ENCODE data around the gene SPDL1. TPM values are rescaled to one million over a fixed set of nuclear protein-coding genes. Genes with fewer than 3 reads are reported as not detected.

SPDL1 gene
- total RNA-seq, 1 donor, result 10.9 TPM

DNA sequence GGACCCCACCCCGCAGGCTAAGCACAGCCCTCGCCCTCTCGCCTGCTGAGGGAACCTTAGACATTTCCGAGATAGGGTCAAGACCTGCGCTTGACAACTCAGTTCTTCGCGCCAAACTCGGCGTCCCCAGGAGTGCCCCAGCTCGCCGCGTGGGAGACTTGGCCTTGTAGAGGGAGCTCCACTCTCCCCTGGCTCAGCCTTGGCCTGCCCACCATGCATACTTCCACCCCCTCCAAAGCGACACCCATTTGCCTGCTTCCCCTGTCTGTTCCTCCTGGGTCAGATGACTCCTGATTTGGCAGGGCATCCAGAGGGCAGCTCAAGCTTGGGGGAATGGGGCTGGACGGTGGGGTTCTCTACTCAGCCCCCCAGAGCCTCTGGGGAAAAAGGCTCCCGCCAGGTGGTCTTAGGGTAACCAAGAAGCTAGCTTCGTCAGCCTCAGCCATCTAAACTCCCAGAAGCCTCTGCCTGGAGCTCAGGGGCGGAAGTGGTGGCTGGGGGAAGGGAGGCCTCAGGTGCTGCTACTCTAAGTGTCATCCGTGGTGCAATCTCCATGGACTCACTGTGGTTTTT, 54.1 kb downstream of the SPDL1 start:
- H3K36me3 ChIP-seq (ENCODE audit: insufficient read depth, low read length), result no peaks in the 10 kb centered on the region
- peak overlapping the region; percentile 77 for H3K4me2 ChIP-seq (ENCODE audit: insufficient read depth, low read length)
- no peak overlapping the region for H3K27ac ChIP-seq (ENCODE audit: low read depth, low read length)
- peak overlapping the region; percentile 78 for H2AFZ ChIP-seq (ENCODE audit: low read length)
- H3K4me3 ChIP-seq (ENCODE audit: insufficient read depth, low read length), result peak overlapping the region; percentile 69
- TF ChIP-seq, protein P1, sequence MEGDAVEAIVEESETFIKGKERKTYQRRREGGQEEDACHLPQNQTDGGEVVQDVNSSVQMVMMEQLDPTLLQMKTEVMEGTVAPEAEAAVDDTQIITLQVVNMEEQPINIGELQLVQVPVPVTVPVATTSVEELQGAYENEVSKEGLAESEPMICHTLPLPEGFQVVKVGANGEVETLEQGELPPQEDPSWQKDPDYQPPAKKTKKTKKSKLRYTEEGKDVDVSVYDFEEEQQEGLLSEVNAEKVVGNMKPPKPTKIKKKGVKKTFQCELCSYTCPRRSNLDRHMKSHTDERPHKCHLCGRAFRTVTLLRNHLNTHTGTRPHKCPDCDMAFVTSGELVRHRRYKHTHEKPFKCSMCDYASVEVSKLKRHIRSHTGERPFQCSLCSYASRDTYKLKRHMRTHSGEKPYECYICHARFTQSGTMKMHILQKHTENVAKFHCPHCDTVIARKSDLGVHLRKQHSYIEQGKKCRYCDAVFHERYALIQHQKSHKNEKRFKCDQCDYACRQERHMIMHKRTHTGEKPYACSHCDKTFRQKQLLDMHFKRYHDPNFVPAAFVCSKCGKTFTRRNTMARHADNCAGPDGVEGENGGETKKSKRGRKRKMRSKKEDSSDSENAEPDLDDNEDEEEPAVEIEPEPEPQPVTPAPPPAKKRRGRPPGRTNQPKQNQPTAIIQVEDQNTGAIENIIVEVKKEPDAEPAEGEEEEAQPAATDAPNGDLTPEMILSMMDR (IDR thresholded peaks at IDR 0.05; ENCODE audit: extremely low read depth, low read depth, low read length), result no peak
- H3K79me2 ChIP-seq (ENCODE audit: insufficient read depth, low read length), result no peaks in the 10 kb centered on the region
- no peaks in the 10 kb centered on the region for H3K27me3 ChIP-seq (ENCODE audit: insufficient read depth, low read length)
- no peak for DNase-seq (ENCODE audit: insufficient read length, low spot score, missing footprints)
- H3K9me3 ChIP-seq (ENCODE audit: low read depth, low read length), result peaks cover 4% of the 10 kb centered on the region
- H4K20me1 ChIP-seq (ENCODE audit: insufficient read depth, low read length), result no peaks in the 10 kb centered on the region
- peaks cover 9% of the 10 kb centered on the region for H3K4me1 ChIP-seq (ENCODE audit: insufficient read depth, low read length)

DNA sequence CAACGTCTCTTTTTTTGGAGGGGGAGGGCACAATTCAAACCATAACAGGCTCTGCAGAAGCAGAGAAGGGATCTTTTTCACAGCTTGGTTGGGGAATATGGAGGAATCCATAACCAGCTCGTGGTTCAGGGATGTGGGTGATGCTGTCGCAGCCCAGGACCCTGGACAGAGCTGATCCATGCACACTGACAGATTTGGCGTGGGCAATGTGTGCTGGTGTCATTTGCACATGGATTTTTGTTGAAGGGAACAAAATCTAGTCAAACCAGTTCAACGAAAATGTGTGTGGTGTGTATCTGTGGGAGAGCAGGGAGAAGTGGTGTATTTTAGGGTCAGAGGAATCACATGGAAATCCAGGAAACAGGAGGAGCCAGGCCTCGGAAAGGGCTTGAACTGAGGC, 57.7 kb downstream of the SPDL1 start:
- DNase-seq (ENCODE audit: insufficient read length, low spot score, missing footprints), result peak; percentile 92
- Histone ChIP-seq H3K9me3 (ENCODE audit: low read depth, low read length) (peaks cover 4% of the 10 kb centered on the region), H2AFZ (ENCODE audit: low read length) (no peak overlapping the region), H3K79me2 (ENCODE audit: insufficient read depth, low read length) (no peaks in the 10 kb centered on the region), H3K27ac (ENCODE audit: low read depth, low read length) (no peak overlapping the region), H3K4me2 (ENCODE audit: insufficient read depth, low read length) (no peak overlapping the region), H3K4me3 (ENCODE audit: insufficient read depth, low read length) (no peak overlapping the region), H4K20me1 (ENCODE audit: insufficient read depth, low read length) (no peaks in the 10 kb centered on the region), H3K36me3 (ENCODE audit: insufficient read depth, low read length) (no peaks in the 10 kb centered on the region), H3K27me3 (ENCODE audit: insufficient read depth, low read length) (no peaks in the 10 kb centered on the region), H3K4me1 (ENCODE audit: insufficient read depth, low read length) (peaks cover 9% of the 10 kb centered on the region)
- TF ChIP-seq, protein P1 (IDR thresholded peaks at IDR 0.05; ENCODE audit: extremely low read depth, low read depth, low read length), result no peak

DNA sequence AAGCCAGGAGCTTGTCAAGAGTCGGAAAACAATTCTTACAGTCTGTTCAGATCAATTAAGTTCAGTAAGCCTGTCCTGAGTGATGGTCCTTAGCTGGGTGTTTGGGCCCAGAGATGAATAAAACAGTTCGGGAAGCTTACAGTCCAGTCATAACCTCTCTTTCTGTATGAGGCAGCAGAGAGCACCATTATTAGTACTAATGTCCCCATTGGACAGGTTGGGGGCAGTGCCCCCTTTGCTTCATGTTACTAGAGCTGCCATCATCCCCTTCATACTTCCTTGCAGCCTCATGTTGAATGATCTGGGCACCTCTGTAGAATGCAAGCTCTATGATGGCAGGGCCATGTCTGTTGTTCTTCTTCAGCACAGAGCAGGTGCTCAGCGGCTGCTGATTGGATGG, 63.3 kb downstream of the SPDL1 start:
- no peak overlapping the region for H3K4me3 ChIP-seq (ENCODE audit: insufficient read depth, low read length)
- H3K9me3 ChIP-seq (ENCODE audit: low read depth, low read length), result no peaks in the 10 kb centered on the region
- H3K27ac ChIP-seq (ENCODE audit: low read depth, low read length), result no peak overlapping the region
- no peak overlapping the region for H2AFZ ChIP-seq (ENCODE audit: low read length)
- H3K27me3 ChIP-seq (ENCODE audit: insufficient read depth, low read length), result no peaks in the 10 kb centered on the region
- no peak overlapping the region for H3K4me2 ChIP-seq (ENCODE audit: insufficient read depth, low read length)
- H3K79me2 ChIP-seq (ENCODE audit: insufficient read depth, low read length), result no peaks in the 10 kb centered on the region
- no peaks in the 10 kb centered on the region for H3K36me3 ChIP-seq (ENCODE audit: insufficient read depth, low read length)
- TF ChIP-seq, protein P1 (IDR thresholded peaks at IDR 0.05; ENCODE audit: extremely low read depth, low read depth, low read length), result no peak
- peaks cover 15% of the 10 kb centered on the region for H3K4me1 ChIP-seq (ENCODE audit: insufficient read depth, low read length)
- no peak for DNase-seq (ENCODE audit: insufficient read length, low spot score, missing footprints)
- H4K20me1 ChIP-seq (ENCODE audit: insufficient read depth, low read length), result no peaks in the 10 kb centered on the region

DNA sequence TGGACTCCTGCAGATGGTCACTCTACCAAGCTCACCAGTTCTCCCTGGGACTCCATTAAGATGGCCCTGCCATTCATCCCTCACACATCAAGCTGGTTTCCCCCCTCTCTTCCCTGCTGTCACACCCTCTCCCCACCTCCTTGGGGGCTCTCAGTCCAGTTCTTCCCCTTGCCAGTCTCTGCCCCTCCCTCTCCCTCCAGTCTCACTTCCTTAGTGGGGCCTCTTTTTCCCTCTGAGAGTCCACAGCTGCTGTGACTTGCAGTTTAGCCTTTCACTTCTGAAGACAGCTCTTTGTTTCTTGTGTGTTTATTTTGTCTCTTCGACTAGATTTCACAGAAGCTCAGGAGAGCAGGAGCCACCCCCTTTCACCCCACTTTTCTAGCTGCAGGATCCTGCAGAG, 64.0 kb downstream of the SPDL1 start:
- Histone ChIP-seq H3K9me3 (ENCODE audit: low read depth, low read length) (no peaks in the 10 kb centered on the region), H3K27me3 (ENCODE audit: insufficient read depth, low read length) (no peaks in the 10 kb centered on the region)
- TF ChIP-seq, protein P1 (IDR thresholded peaks at IDR 0.05; ENCODE audit: extremely low read depth, low read depth, low read length), result no peak

More for the DNA sequence above, 64.0 kb downstream of the SPDL1 start:
- Histone ChIP-seq H3K79me2 (ENCODE audit: insufficient read depth, low read length) (no peaks in the 10 kb centered on the region), H4K20me1 (ENCODE audit: insufficient read depth, low read length) (no peaks in the 10 kb centered on the region), H2AFZ (ENCODE audit: low read length) (no peak overlapping the region), H3K36me3 (ENCODE audit: insufficient read depth, low read length) (no peaks in the 10 kb centered on the region), H3K27ac (ENCODE audit: low read depth, low read length) (no peak overlapping the region), H3K4me1 (ENCODE audit: insufficient read depth, low read length) (peaks cover 15% of the 10 kb centered on the region), H3K4me2 (ENCODE audit: insufficient read depth, low read length) (no peak overlapping the region), H3K4me3 (ENCODE audit: insufficient read depth, low read length) (no peak overlapping the region)
- no peak for DNase-seq (ENCODE audit: insufficient read length, low spot score, missing footprints)

All from osteoblast (primary cell).